HT-29 (cell line): ENCODE measurements around the gene RBKS. TPM values are rescaled to one million over a fixed set of nuclear protein-coding genes. Genes with fewer than 3 reads are reported as not detected.
"Not testable (repeated sequence)": the region's sequence is repeated elsewhere in the genome, so short reads cannot be mapped to it uniquely, and the experiment has no call there.

Experiments used
- DNase-seq: peaks from one replicate; pipeline ENCODE4 v3.0.0-alpha.2; 2015; ENCODE audit warnings: low spot score
- total RNA-seq: library from RNA; depleted of rRNA; stranded (reverse); fragments of >200 nt; shearing (Covaris generic); gene quantifications from 2 replicates; pipeline ENCODE4 v1.2.3, GENCODE V29; 2014

RBKS gene
- total RNA-seq, 1 experiment from 2014 or later: 0.53 TPM

DNA sequence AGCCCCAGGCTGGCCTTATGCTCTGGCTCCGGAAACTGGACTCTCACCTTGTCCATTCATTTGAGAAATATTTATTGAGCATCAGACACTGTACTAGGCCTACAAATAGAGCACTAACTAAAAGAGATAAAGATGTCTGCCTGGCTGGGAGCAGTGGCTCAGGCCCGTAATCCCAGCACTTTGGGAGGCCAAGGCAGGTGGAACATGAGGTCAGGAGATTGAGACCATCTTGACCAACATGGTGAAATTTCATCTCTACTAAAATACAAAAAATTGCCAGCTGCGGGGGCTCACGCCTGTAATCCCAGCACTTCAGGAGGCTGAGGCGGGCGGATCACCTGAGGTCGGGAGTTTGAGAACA lies 126.3 kb downstream of the RBKS start:
- DNase-seq: no peak

DNA sequence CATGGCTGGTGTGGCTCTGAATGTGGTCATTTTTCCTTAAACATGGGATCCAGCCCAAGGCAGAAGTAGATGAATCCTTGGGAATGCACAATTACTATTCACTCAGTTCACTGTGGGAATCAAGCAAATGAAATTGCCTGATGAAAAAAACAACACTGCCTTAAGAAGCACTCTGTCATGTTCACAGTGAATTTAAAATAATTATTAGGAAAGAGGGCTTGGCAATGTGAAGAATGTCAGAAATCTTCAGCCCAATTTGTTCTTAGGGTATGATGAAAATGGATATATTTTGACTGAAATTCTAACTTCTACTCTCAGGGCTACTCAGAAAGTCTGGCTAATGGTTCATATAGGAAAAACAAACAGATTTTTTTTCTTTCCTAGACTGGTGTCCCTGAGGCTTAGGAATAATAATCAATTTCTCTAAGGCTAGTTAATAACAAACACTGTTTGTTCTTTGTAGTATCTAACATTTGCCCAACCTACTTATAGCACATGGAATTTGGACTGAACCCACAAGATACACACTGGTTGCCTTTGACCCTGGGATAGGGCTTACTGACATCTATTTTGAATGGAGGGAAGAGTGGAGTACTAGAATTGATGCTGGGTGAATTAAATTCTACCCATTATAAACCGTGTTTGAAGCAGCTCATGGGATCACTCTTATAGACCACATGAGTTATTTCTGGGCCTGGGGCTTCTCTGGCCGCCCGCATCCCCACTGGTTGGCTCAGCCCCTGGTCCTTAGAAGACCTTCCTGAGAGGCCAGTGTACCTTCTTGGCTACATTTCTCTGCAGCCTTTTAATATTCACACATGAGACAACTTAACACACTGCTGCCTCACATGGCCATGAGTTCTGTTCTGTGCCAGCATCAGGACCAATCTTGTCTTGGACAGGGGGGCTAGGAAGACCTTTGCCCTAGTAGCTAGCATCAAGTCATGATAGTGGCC lies 127.0 kb downstream of the RBKS start:
- DNase-seq: peak; percentile 25

DNA sequence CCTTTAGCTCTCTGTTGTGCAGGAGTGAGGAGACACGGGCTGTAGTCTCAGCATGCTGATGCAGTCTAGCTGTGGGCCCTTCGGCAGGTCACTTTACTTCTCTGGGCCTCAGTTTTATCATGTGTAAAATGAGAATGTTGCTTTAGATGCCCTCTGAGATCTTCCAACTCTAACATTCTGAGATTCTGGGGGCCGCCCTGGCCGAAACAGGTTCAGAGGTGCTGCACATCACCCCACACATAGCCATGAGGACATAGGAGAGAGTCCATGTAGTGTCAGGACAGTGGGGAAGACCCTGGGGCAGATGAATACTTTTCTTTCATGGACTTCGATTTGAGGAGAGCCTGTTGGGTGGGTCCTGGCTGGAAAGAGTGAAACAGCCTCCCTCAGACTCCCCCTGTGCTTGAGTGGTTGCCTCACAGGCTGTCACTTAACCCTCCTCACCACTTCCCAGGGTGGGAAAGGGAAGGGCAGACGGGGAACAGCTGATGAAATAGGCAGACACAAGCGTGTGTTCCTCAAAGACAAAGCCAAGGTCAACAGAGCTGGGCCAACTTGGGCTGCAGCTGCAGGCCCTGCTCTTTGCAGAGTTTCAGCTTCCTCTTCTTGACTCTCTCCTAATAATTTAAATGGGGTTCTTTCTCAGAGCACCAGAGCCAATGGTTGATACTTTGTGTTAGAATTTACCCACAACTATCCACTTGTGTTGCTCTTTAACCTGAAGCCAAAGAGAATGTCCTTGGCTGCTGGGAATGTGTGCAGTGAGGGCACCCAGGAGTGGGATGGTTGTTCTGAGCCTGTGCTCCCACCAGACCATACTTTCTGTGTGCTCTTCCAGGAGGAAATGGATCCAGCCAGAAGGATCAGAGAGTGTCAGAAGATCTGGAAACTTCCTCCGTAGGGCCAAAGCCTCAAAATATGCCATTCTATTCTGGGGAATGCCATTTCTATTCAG lies 133.4 kb downstream of the RBKS start:
- no peak for DNase-seq

DNA sequence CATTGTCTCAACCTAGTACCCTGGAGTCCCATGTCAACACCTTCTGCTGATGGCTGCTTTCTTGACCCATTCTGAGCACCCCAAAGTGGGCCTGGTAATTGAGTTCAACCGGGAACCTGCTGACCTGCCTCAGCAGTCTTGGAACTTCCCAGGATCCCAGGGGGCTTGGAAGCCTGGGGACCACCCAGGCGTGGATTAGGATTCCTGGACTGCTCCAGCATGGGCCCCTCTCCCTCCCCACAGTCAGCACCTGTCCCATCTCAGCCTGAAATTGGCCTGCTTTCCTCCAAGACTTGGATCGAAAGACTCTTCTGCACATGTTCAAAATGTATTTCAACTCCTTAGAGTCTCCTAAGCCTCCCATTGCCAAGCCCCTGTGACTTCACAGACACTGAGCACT lies 134.1 kb downstream of the RBKS start:
- no peak for DNase-seq

DNA sequence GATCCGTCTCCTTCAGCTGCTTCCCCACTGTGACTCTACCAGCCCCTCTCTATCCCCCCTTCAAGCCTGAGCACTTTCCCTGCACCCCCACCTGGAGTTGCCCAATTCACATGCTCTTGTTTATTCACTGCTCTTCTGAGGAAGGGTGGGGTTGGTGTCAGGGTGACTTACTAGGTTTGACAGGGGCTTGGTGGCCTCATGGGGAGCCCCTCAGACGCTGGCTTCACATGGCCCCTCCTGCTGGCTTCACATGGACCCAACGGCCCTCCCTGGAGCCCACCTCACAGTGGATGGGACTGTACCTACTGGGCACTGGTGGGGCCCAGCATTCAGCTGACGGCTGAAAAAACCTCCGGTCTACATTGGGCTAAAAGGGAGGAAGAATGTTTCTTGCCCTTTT lies 135.4 kb downstream of the RBKS start:
- no peak for DNase-seq

DNA sequence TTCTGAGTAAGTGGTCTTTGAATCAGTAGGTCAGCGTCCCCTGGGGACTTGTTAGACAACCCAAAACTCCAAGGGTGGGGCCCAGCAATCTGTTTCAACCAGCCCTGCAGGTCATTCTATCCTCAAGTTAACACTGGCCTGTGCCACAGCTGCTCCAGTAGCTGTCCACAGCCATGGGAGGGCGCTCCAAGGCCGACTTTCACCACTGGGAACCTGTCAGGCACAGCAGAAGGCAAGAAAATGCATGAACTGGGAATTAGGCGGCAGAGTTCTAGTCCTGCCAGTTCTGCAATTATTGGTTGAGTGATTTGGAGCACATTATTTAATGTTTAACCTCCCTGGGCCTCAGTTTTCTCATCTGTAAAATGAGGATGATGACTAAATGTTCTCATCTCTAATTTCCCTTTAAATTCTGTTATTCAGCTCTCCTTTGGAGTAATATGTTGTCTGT lies 136.0 kb downstream of the RBKS start:
- peak; percentile 90 for DNase-seq

DNA sequence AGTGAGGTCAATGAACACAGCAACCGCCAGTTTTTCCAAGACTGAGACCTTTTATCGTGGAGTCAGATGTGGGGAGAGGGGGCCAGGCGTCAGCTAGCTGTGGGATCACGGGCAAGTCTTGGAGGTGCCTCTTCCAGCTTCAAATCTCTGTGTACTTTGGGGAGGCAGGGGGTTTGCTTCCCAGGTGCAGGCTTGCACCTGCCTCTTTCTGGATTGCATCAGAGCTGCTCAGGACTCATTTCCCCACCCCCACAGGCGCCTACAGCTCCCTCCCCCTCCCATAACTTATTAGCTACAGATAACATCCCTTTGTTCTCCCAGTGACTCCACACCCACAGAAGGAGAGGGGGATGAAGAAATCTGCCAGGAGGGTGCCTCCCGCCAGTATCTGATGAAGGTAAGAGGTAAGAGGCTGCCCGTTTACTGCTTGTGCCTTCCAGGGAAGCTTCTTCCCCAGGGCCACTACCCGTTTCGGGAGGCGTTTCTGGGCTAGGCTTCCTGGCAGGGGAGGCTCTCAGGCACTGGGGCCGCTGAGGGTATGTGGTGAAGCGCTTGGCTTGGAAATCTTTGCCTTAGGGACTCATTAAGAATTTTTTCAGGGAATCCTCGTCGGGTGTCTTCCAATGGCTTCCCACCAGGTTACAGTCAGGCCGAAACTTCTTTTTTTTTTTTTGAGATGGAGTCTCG lies 137.5 kb downstream of the RBKS start:
- DNase-seq: peak; percentile 80

DNA sequence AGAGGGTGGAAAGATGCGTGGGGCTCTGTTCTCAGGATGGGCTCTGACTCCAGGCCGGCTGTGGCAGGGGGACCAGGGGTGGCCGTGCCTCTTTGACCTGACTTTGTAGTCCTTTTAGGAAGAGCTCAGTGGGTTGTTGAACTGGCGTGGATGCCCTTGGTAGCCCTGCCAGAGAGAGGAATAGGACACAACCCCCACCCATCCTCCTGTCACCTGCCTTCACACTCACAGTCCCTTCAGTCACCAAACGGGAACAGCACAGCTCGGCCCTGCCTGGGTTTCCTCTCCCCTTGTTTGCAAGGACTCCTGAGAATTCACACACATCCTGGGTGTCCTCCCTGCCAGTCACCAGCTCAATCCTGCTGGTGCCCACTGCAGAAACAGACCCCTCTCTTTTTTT lies 138.8 kb downstream of the RBKS start:
- no peak for DNase-seq

DNA sequence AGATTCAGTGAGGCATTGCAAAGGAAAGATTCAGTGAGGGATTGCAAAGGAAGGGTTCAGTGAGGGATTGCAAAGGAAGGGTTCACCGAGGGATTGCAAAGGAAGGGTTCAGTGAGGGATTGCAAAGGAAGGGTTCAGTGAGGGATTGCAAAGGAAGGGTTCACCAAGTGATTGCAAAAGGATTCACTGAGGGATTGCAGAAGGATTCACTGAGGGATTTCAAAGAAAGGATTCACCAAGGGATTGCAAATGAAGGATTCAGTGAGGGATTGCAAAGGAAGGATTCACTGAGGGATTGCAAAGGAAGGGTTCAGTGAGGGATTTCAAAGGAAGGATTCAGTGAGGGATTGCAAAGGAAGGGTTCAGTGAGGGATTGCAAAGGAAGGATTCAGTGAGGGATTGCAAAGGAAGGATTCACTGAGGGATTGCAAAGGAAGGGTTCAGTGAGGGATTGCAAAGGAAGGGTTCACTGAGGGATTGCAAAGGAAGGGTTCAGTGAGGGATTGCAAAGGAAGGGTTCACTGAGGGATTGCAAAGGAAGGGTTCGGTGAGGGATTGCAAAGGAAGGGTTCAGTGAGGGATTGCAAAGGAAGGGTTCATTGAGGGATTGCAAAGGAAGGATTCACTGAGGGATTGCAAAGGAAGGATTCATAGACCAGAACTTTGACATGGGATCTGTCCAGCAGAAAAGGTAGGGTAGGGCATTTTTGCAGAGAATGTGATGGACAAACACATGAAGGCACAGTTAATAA lies 141.2 kb downstream of the RBKS start:
- DNase-seq: not testable (repeated sequence)

DNA sequence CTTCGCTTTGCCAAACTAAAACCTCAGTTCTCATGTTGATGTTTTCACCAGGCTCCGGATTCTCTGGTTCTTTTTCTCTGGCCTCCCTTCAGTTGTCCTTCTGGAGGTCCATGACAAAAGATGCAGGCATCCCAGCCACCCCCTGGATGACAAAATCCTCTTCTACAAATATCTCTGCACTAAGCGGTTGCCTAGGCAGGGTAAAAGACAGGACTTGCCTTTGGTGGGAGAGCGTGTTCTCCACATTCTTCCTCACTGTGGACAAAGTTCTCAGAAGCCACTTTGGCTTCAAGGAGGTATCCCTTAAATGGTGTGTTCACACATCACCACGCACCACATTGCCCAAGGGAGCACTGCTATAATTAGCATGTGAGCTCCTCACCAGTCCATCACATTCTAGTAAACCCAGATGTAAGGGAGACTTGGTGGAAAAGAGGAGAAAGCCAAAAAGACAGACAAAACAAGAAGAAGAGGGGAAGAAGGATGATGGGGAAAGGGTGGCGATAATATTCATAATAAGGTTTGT lies 142.3 kb downstream of the RBKS start:
- DNase-seq: no peak

DNA sequence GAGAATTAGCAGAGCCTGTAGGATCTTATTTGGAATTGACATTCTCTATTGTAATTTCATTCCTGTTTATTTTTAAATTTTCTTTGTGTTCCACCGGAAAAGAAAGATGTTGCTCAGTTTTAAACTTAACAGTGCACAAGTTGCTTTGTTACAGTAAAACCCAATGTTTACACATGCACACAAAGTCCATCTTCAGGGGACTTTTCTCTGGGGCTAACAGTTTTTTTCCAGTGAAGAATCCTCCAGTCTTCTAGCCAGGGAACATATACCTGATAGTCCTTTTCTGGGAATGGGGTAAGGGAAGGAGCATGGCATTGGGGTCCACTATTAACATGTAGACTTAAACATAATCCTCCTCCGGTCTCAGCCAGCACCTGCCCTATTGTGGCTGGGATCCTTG lies 143.9 kb downstream of the RBKS start:
- DNase-seq: no peak

DNA sequence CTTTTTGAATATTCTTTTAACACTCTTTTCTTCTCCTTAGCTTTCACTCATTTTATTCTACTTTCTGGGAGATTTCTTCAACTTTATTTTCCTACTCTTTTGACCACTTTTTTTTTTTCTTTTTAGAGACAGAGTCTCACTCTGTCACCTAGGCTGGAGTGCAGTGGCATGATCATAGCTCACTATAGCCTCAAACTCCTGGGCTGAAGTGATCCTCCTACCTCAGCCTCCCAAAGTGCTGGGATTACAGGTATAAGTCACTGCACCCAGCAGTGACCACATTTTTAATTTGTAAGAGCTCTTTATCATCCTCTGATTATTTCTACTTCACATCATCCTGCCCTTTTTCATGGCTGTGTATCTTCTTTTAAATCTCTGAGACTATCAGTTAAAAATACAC lies 144.7 kb downstream of the RBKS start:
- DNase-seq: not testable (repeated sequence)

DNA sequence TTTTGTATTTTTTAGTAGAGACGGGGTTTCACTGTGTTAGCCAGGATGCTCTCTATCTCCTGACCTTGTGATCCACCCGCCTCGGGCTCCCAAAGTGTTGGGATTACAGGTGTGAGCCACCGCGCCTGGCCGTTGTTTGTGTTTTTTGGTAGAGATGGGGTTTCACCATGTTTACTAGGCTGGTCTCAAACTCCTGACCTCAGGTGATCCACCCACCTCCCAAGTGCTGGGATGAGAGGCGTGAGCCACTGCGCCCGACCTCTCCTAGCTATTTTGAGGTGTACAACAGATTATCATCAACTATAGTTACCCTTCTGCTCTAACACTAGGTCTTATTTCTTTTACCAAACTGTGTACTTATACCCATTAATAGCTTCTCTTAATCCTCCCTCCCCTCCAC lies 147.6 kb downstream of the RBKS start:
- DNase-seq: no peak

DNA sequence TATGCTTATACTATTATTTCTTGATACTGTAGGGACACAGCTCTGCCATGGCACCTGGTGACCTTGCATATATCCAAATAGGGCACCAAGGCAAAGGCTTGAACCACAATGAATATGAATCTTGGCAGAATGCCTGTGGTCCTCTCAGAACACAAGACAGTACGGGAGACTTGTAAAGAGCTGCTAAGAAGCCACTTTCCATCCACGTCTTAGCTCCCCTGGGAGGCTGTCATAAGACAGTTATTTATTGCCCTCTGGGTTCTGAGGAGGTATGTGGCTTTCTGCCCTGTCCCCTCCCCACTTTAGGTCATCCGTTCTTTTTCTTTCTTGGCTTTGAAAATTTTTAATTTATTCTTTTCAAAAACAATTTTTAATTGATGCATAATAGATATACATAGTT lies 148.5 kb downstream of the RBKS start:
- no peak for DNase-seq

DNA sequence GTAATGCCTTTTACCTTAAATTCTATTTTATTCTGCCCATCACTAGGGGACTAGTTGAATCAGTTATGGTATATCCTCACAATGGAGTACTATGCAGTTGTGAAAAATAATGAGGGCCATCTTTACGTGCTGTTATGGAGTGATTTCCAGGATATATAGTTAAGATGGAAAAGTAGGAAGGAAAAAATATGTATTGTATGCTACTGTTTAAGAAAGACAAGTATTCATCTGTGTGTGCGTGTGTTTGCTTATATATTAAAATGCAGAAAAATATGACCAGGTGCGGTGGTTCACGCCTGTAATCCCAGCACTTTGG lies 151.2 kb downstream of the RBKS start:
- no peak for DNase-seq

DNA sequence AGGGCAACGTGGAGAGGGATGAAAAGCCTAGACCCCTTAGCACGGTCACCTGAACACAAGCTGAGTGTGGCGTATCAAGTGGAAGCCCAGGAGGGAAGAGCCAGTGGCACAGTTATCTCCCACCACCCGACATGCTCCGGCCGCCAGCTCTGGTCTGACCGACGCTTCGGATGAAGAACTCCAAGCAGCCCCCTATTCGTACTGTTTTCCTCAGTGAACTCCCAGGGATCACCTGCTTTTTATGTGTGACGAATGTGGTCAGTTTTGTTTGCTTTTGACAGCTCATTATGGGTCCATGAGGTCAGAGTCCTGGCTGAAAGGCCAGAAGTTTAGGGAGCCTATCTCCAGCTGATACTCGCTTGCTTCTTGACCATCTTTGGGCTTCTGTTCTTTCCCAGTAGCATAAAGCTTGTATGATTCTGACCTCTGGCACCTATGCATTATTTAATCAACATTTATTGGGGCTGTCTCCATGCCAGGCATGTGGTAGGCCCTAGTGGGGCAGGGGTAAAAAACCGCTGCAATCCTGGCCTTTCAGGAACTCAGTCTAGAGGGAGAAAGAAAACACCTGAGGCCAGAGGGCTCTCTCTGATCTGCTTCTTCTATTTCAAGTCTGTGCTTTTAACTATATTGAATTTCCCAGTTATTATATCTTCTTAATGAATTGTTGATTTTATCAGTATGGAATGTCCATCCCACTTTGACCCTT lies 151.7 kb downstream of the RBKS start:
- no peak for DNase-seq

DNA sequence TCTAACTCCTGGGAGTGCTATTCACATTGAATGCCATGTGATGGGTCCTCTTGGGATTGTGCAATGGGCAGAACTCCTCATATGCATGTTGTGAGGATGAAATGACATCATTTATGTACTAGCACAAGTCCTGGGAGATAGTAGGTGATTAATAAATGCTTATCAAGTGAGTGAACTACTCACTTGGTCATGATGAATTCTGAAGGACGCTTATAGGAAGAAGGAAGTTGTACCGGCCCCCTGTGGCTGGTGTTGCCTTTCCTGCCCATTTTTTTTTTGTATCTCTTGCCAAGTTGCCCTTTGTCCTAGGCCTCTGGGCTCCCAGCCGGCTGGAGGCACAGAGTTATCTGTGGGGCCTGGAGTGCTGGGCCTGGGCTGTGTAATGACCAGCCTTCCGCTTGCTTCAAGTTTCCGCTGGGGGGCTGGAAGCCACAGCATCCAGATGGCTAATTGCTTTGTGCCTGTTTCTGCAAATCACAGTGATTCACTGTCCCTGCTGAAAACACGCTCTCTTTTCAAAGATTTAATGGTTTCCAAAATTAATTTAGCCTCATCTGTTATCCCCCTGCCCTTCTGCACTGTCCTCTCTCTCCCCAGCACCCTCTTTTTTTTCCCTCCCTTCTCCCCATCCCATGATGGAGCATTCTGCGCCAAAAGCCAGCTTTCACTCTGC lies 152.4 kb downstream of the RBKS start:
- DNase-seq: no peak

DNA sequence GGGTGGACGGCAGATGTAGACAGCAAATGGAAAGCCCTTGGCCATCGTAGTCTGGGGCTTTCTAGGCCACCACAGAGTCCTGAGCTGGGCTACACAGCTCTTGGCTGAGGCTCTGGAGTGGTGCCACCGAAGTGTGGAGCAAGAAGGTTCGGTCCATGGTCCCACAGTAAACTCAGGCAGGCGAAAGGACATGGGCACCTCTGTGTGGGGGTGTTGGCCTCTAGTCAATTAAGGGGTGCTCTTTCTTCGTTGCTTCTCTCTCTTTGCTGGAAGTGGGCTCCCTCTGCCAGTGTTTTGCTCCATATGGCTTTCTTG lies 153.3 kb downstream of the RBKS start:
- DNase-seq: no peak

DNA sequence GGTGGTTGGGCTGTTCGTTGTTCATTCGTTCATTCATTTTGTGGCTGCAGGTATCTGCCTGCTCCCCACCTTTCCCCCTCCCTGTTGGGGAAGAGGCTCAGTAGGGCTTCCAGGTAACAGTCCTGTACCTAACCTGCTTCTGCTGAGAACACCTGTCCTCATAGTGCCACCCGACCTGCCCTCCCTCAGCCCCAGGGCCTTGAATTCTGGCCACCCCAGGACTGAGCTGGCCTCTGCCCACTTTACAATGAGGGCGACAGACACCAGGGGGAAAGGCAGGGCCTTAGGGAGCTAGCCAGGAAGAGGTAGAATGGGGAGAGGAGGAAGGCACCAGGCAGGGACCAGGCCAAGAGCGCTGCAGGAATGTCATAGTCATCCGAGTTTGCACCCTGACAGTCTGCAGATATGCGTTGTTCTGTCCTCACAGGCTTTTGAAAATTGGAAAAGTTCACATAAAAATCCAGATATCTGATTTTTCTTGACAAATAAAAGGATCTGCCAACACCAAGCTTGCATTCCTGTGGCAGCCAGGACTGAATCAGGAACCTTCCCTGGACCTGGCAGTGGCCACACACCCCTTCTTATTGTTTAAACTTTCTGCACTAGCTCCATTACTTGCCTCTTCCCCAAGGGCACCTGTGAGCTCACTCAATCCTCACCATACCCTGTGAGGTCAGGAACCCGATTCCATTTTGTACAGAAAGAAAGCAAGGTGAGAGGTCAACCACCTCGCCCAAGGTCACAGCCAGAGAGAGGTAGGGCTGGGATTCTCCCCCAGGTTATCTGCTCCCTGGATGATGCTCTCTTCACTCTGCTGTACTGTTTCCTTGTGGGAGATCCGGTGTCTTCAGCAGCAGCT lies 153.9 kb downstream of the RBKS start:
- DNase-seq: no peak
